Tibial artery (tissue), 4 donors: Measurements from ENCODE around the gene PEX5L.
"Not testable (repeated sequence)": the region's sequence is repeated elsewhere in the genome, so short reads cannot be mapped to it uniquely, and the experiment has no call there.

Source experiments
- DNase-seq, 2 donors: peaks; one replicate each; pipeline ENCODE4 v3.0.0-alpha.2; 2019
- H3K27ac ChIP-seq, 2 donors: fragments of 200-600 bp; sonication (generic) in 1 of 2; 1 replicate in 1 of 2; 2 replicates in 1 of 2; pipeline ENCODE4 v1.5.1; 2018 to 2019; ENCODE audit warnings: mild to moderate bottlenecking in 1 of 2
- H3K27me3 ChIP-seq, 2 donors: fragments of 200-600 bp; sonication (generic) in 1 of 2; one replicate each; pipeline versions ENCODE4 v1.5.1 to v1.6.0; 2016 to 2019
- H3K36me3 ChIP-seq, 3 donors: fragments of 200-600 bp; sonication (generic) in 2 of 3; one replicate each; pipeline ENCODE4 v1.5.1; 2016 to 2019; ENCODE audit warnings: mild to moderate bottlenecking in 2 of 3
- H3K4me1 ChIP-seq, 4 donors: fragments of 200-600 bp; sonication (generic) in 2 of 4; 1 replicate in 3 of 4; 2 replicates in 1 of 4; pipeline ENCODE4 v1.5.1; 2016 to 2019
- H3K4me3 ChIP-seq, 2 donors: fragments of 200-600 bp; sonication (generic) in 1 of 2; 1 replicate in 1 of 2; 2 replicates in 1 of 2; pipeline ENCODE4 v1.5.1; 2018 to 2019; ENCODE audit warnings: mild to moderate bottlenecking in 2 of 2
- H3K9me3 ChIP-seq, 3 donors: fragments of 200-600 bp; sonication (generic) in 1 of 3; one replicate each; pipeline ENCODE4 v1.5.1; 2016 to 2019
- CTCF ChIP-seq, 2 experiments: fragments of 200-600 bp in 1 of 2; fragments of 450-650 bp in 1 of 2; IDR thresholded peaks; one replicate each; pipeline ENCODE4 v1.5.1; 2017 to 2019; ENCODE audit warnings: antibody characterized with exemption in 2 of 2, mild to moderate bottlenecking in 1 of 2, moderate library complexity in 1 of 2
- intact Hi-C: fragments of 100-400 bp; cut with DNase I; formaldehyde crosslinking; loops from one replicate; pipeline ENCODE4 v1.15.0; 2023; ENCODE audit warnings: low total_unique reads

The PEX5L gene

DNA sequence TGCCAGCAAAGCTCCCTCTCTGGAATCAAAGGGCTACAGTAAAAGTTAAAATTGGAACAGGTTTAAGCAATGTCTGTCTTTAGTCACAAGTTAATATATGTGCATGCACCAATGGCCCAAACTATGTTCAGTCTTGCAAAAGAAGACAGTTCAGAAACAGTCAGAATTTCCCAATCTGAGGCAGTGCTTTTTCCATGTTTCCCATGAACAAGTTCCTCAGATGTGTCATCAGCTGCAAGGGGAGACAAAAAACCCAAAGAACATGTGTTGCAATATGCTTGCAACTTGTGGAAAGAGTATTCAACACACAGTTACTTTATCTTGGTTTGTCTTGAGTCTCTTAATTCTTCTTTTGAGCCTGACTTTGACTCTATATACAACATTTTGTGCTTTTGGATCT is 235.5 kb downstream of the PEX5L start:
- Histone ChIP-seq H3K27ac (no peak overlapping the region), H3K9me3 (no peaks in the 10 kb centered on the region), H3K4me1 (no peaks in the 10 kb centered on the region), H3K36me3 (no peaks in the 10 kb centered on the region), H3K27me3 (no peaks in the 10 kb centered on the region), H3K4me3 (no peak overlapping the region)
- intact Hi-C loops, result no loop called here
- TF ChIP-seq CTCF (IDR thresholded peaks at IDR 0.05), result no peak
- no peak for DNase-seq

- H3K4me1 ChIP-seq, result no peaks in the 10 kb centered on the region
- no peaks in the 10 kb centered on the region for H3K36me3 ChIP-seq
- no peaks in the 10 kb centered on the region for H3K27me3 ChIP-seq
- intact Hi-C loops, result no loop called here
- no peak overlapping the region for H3K4me3 ChIP-seq
- no peak overlapping the region for H3K27ac ChIP-seq
- TF ChIP-seq CTCF (IDR thresholded peaks at IDR 0.05), result no peak
- DNase-seq, result no peak
- no peaks in the 10 kb centered on the region for H3K9me3 ChIP-seq
These were observed 239.5 kb downstream of the PEX5L start for GRCh38 chr3:179797192-179797591.

DNA sequence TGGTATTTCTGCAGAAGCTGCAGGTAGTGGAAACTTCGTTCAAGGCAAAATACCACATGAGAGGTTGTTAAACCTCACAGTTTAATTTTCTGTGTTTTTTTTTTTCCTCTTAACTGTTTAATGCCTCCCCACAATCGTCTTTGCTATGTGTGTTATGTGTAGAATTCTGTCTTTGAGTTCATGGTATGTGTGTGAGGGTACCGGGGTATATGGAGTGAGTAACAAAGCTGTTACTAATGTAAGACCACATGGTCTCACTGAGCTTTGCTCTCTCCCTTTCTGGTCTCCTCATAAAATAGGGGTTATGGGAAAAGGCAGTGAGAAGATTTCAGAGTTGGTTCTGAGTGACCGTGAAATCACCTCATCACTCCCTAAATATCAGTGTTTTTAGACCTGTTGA is 240.3 kb downstream of the PEX5L start:
- intact Hi-C loops, result no loop called here
- no peak for TF ChIP-seq CTCF (IDR thresholded peaks at IDR 0.05)
- no peaks in the 10 kb centered on the region for H3K4me1 ChIP-seq

DNA sequence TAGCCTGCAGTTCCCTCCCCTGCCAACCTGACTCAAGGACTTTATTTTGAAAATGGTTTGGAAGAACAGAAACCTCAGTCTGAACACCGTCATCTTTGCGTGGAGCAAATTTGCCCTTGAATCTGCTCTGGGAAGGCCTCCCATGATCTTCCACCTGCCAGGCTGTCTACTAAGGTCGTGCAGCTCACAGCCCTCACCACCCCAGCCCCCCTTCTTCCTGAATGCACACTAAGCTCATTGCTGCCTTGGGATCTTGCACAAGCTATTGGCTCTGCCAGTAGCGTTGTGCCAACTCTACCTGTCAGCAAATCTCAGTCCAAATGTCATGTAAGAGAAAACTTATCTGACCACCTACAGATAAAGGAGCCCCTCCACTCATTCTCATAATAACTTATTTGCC is 242.4 kb downstream of the PEX5L start:
- no peak for TF ChIP-seq CTCF (IDR thresholded peaks at IDR 0.05)
- peaks cover 0 to 5% (median 0%) of the 10 kb centered on the region in 3 donors for H3K36me3 ChIP-seq
- no peak for DNase-seq
- no peaks in the 10 kb centered on the region for H3K9me3 ChIP-seq
- intact Hi-C loops, result no loop called here
- no peak overlapping the region for H3K4me3 ChIP-seq
- H3K27ac ChIP-seq, result no peak overlapping the region
- H3K27me3 ChIP-seq, result no peaks in the 10 kb centered on the region
- no peaks in the 10 kb centered on the region for H3K4me1 ChIP-seq

More for the DNA sequence above, 240.3 kb downstream of the PEX5L start:
- H3K9me3 ChIP-seq, result no peaks in the 10 kb centered on the region
- no peak for DNase-seq
- no peaks in the 10 kb centered on the region for H3K27me3 ChIP-seq
- no peak overlapping the region for H3K27ac ChIP-seq
- H3K4me3 ChIP-seq, result no peak overlapping the region
- no peaks in the 10 kb centered on the region for H3K36me3 ChIP-seq

DNA sequence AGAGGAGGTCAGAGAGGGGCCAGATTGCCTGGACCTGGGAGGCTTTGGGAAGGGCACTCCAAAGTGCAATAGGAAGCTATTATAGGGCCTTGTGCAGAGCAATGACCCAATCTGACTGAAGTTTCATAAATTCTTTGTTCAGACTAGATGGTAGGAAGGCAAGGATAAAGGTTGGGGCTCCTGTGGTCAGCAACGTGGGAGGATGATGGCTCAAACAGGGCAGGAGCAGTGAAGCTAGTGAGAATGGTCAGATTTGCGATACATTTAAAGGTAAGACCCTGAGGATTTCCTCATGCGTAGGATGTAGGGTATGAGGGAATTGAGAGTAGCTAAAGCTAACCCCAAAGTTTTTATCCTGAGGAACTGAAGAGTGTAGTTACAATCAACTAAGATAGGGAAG is 244.9 kb downstream of the PEX5L start:
- Histone ChIP-seq H3K4me1 (no peaks in the 10 kb centered on the region), H3K9me3 (no peaks in the 10 kb centered on the region), H3K36me3 (peaks cover 0 to 10% (median 5%) of the 10 kb centered on the region in 3 donors), H3K4me3 (no peak overlapping the region), H3K27me3 (no peaks in the 10 kb centered on the region), H3K27ac (no peak overlapping the region)
- TF ChIP-seq CTCF (IDR thresholded peaks at IDR 0.05), result no peak
- intact Hi-C loops, result no loop called here
- no peak for DNase-seq

GRCh38 chr3:179788996-179789395 is 247.7 kb downstream of the PEX5L start:
- Histone ChIP-seq H3K4me3 (no peak overlapping the region), H3K27me3 (no peaks in the 10 kb centered on the region), H3K4me1 (no peaks in the 10 kb centered on the region), H3K27ac (no peak overlapping the region), H3K36me3 (peaks cover 5 to 22% (median 16%) of the 10 kb centered on the region in 3 donors), H3K9me3 (no peaks in the 10 kb centered on the region)
- intact Hi-C loops, result no loop called here
- no peak for TF ChIP-seq CTCF (IDR thresholded peaks at IDR 0.05)
- no peak for DNase-seq

GRCh38 chr3:179782841-179783240 is 253.9 kb downstream of the PEX5L start:
- H3K4me3 ChIP-seq, H3K9me3 ChIP-seq, H3K27ac ChIP-seq, H3K27me3 ChIP-seq, intact Hi-C loops, H3K4me1 ChIP-seq, DNase-seq: not testable (repeated sequence)
- H3K36me3 ChIP-seq, result peaks cover 24 to 54% (median 27%) of the 10 kb centered on the region in 3 donors
